ENCODE measurements around the gene BORCS8.

- TF ChIP-seq CTCF (IDR thresholded peaks at IDR 0.05; ENCODE audit: insufficient read depth, low read length) (no peak), POLR2AphosphoS5 (IDR thresholded peaks at IDR 0.05; ENCODE audit: low read depth) (no peak), REST (IDR thresholded peaks at IDR 0.05; ENCODE audit: insufficient replicate concordance, low read depth) (no peak), SPI1 (IDR thresholded peaks at IDR 0.05; ENCODE audit: borderline replicate concordance, low read depth) (no peak)
These were observed 5.2 kb downstream of the BORCS8 start for GRCh38 chr19:19186742-19187141.

Measured in HL-60 (cell line).